ENCODE data around the gene AP2A2. TPM values are rescaled to one million over a fixed set of nuclear protein-coding genes. Genes with fewer than 3 reads are reported as not detected.
A peak's percentile ranks its signal among the peaks of the same experiment; 100 is the strongest.
"Not testable (repeated sequence)": the region's sequence is repeated elsewhere in the genome, so short reads cannot be mapped to it uniquely, and the experiment has no call there.

AP2A2 gene
- total and polyA plus RNA-seq, 5 donors from 2014 or later, result 6.2 to 85.9 (median 7.5) TPM

DNA sequence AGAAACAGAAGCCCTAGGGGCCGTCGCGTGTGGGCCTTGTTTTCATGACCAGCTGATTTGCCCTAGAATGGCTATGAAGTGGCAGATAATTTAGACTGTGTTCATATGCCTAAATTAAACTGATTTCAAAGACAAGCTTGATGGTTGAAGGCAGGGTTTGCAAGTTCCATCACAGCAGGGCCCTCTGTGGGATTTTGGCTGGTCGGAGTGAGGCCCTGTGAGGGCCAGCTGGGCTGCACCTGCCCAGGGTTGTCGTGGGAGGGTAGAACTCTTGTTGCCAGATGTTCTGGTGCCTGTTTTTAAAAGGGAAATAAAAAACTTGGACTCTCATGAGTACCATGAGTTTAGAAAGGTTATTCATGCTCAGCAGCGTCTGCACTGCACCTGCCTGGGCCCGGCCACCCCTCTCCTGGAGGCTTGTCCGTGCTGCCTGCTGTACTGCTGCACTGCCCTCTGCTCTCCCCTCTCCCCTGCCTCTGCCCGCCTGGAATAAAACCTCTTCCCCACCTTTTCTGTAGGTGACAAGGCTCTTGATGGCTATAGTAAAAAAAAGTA lies 44.1 kb downstream of the AP2A2 start:
- Mint-ChIP-seq H3K4me1 (peaks cover 5 to 37% (median 14%) of the 10 kb centered on the region in 4 donors), H3K36me3 (peaks cover 19% of the 10 kb centered on the region), H3K27ac (peak overlapping the region; percentile 20 to 47 (median 43)), H3K27me3 (no peaks in the 10 kb centered on the region), H3K9me3 (no peaks in the 10 kb centered on the region), H3K4me3 (peak overlapping the region in 1 of 4 donors; percentile 2)
- H3K4me3 ChIP-seq (ENCODE audit: low read depth, low read length), result no peak overlapping the region
- no peaks in the 10 kb centered on the region for H3K9me3 ChIP-seq (ENCODE audit: control insufficient read depth in 2 of 2, low read length in 2 of 2)
- DNase-seq (no peak), ATAC-seq (ENCODE audit: low read depth in 2 of 2) (no peak)
- H3K36me3 ChIP-seq (ENCODE audit: control insufficient read depth, insufficient read depth, low read length), result peaks cover 26% of the 10 kb centered on the region
- no peaks in the 10 kb centered on the region for H3K27me3 ChIP-seq (ENCODE audit: control insufficient read depth, insufficient read depth, low read length)
- peaks cover 17% of the 10 kb centered on the region for H3K4me1 ChIP-seq (ENCODE audit: control insufficient read depth, insufficient read depth, low read length, poor library complexity, severe bottlenecking)
- no peak overlapping the region for H3K27ac ChIP-seq (ENCODE audit: insufficient read depth, low read length, poor library complexity, severe bottlenecking)

DNA sequence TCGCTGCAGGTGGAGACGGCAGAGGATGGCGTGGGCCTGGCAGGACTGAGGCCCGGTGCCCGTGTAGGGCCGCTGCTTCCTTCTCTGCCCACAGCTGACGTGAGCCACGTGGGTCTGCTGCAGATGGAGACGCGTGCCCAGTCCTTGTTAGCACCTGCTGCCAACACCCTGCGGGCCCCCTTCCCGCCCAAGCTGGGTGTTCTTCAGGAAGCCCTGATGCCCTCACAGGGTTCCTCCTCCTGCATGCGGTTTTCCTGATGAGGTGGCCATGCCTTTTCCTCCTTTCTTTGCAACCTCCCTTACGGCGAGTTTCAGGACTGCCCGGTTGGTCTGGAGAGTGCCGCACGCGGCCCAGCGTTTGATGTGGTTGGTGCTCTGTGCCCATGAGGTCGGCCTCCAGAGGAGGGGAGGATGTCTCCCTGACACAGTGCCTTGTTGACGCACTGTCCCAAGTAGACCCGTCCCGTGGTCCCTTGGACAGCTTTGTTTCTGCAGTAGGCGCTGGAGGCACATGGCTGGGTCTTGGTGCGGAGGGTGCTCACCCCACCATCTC lies 44.7 kb downstream of the AP2A2 start:
- peak overlapping the region; percentile 41 to 47 (median 43) for H3K27ac Mint-ChIP-seq
- no peaks in the 10 kb centered on the region for H3K27me3 Mint-ChIP-seq
- Histone ChIP-seq H3K9me3 (ENCODE audit: control insufficient read depth in 2 of 2, low read length in 2 of 2) (no peaks in the 10 kb centered on the region), H3K4me3 (ENCODE audit: low read depth, low read length) (no peak overlapping the region), H3K4me1 (ENCODE audit: control insufficient read depth, insufficient read depth, low read length, poor library complexity, severe bottlenecking) (peaks cover 17% of the 10 kb centered on the region), H3K27ac (ENCODE audit: insufficient read depth, low read length, poor library complexity, severe bottlenecking) (no peak overlapping the region), H3K36me3 (ENCODE audit: control insufficient read depth, insufficient read depth, low read length) (peaks cover 28% of the 10 kb centered on the region), H3K27me3 (ENCODE audit: control insufficient read depth, insufficient read depth, low read length) (no peaks in the 10 kb centered on the region)
- DNase-seq (peak in 1 of 3 donors; percentile 64), ATAC-seq (ENCODE audit: low read depth in 2 of 2) (peak in 1 of 2 donors; percentile 64)
- peaks cover 19% of the 10 kb centered on the region for H3K36me3 Mint-ChIP-seq
- peaks cover 5 to 35% (median 12%) of the 10 kb centered on the region in 4 donors for H3K4me1 Mint-ChIP-seq
- H3K9me3 Mint-ChIP-seq, result no peaks in the 10 kb centered on the region
- H3K4me3 Mint-ChIP-seq, result peak overlapping the region in 2 of 4 donors; percentile 1 to 6

DNA sequence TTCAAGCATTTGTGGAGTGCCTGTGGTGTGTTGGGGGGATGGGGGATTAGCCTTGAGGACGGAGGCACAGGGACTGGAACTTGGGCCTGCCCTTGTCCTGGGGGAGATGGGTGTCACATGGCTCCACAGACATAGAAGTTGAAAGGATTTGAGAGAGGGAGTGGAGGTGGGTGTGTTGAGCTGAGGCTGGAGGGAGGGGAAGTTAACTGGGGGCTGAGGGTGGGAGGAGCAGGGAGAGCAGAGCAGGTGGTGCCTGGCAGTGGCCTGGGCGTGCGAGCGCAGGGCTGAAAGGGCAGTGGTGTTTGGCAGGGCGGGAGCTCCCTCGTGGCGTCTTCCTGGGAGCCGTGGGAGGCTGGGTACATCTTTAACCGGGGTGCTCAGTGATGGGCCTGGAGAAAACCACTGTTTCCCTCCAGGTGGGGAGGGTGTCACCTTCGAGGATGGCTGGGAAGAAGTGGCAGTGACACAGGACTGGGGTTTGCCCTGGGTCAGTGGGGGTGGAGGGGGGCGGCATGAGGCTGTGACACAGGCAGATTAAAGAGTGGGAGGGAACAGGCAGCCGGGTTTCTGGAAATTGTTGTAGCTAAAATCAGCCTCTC lies 45.5 kb downstream of the AP2A2 start:
- Mint-ChIP-seq H3K36me3 (peaks cover 17% of the 10 kb centered on the region), H3K9me3 (no peaks in the 10 kb centered on the region), H3K4me3 (no peak overlapping the region), H3K27ac (peak overlapping the region in 2 of 3 donors; percentile 1 to 47), H3K4me1 (peaks cover 5 to 31% (median 11%) of the 10 kb centered on the region in 4 donors), H3K27me3 (no peaks in the 10 kb centered on the region)
- Histone ChIP-seq H3K36me3 (ENCODE audit: control insufficient read depth, insufficient read depth, low read length) (peaks cover 28% of the 10 kb centered on the region), H3K9me3 (ENCODE audit: control insufficient read depth in 2 of 2, low read length in 2 of 2) (no peaks in the 10 kb centered on the region), H3K4me1 (ENCODE audit: control insufficient read depth, insufficient read depth, low read length, poor library complexity, severe bottlenecking) (peaks cover 20% of the 10 kb centered on the region), H3K27me3 (ENCODE audit: control insufficient read depth, insufficient read depth, low read length) (no peaks in the 10 kb centered on the region), H3K4me3 (ENCODE audit: low read depth, low read length) (no peak overlapping the region), H3K27ac (ENCODE audit: insufficient read depth, low read length, poor library complexity, severe bottlenecking) (no peak overlapping the region)
- ATAC-seq (ENCODE audit: low read depth in 2 of 2) (no peak), DNase-seq (no peak)

- Mint-ChIP-seq H3K36me3 (peaks cover 17% of the 10 kb centered on the region), H3K4me1 (peaks cover 5 to 27% (median 10%) of the 10 kb centered on the region in 4 donors), H3K4me3 (no peak overlapping the region), H3K9me3 (no peaks in the 10 kb centered on the region), H3K27me3 (no peaks in the 10 kb centered on the region), H3K27ac (no peak overlapping the region)
- Histone ChIP-seq H3K27me3 (ENCODE audit: control insufficient read depth, insufficient read depth, low read length) (no peaks in the 10 kb centered on the region), H3K4me1 (ENCODE audit: control insufficient read depth, insufficient read depth, low read length, poor library complexity, severe bottlenecking) (peaks cover 20% of the 10 kb centered on the region), H3K4me3 (ENCODE audit: low read depth, low read length) (no peak overlapping the region), H3K9me3 (ENCODE audit: control insufficient read depth in 2 of 2, low read length in 2 of 2) (no peaks in the 10 kb centered on the region), H3K27ac (ENCODE audit: insufficient read depth, low read length, poor library complexity, severe bottlenecking) (no peak overlapping the region), H3K36me3 (ENCODE audit: control insufficient read depth, insufficient read depth, low read length) (peaks cover 28% of the 10 kb centered on the region)
- DNase-seq (no peak), ATAC-seq (ENCODE audit: low read depth in 2 of 2) (no peak)
These were observed 46.2 kb downstream of the AP2A2 start for GRCh38 chr11:971731-972365.

- Histone ChIP-seq H3K27ac (ENCODE audit: insufficient read depth, low read length, poor library complexity, severe bottlenecking) (no peak overlapping the region), H3K9me3 (ENCODE audit: control insufficient read depth in 2 of 2, low read length in 2 of 2) (no peaks in the 10 kb centered on the region), H3K4me3 (ENCODE audit: low read depth, low read length) (no peak overlapping the region), H3K4me1 (ENCODE audit: control insufficient read depth, insufficient read depth, low read length, poor library complexity, severe bottlenecking) (peaks cover 20% of the 10 kb centered on the region), H3K27me3 (ENCODE audit: control insufficient read depth, insufficient read depth, low read length) (no peaks in the 10 kb centered on the region), H3K36me3 (ENCODE audit: control insufficient read depth, insufficient read depth, low read length) (peaks cover 37% of the 10 kb centered on the region)
- ATAC-seq (ENCODE audit: low read depth in 2 of 2) (no peak), DNase-seq (no peak)
- Mint-ChIP-seq H3K9me3 (peaks cover 0 to under 1% (median 0%) of the 10 kb centered on the region in 7 donors), H3K4me1 (peaks cover 5 to 27% (median 9%) of the 10 kb centered on the region in 4 donors), H3K27me3 (no peaks in the 10 kb centered on the region), H3K27ac (no peak overlapping the region), H3K4me3 (no peak overlapping the region), H3K36me3 (peaks cover 17% of the 10 kb centered on the region)
These were observed 47.0 kb downstream of the AP2A2 start for GRCh38 chr11:972523-973211.

DNA sequence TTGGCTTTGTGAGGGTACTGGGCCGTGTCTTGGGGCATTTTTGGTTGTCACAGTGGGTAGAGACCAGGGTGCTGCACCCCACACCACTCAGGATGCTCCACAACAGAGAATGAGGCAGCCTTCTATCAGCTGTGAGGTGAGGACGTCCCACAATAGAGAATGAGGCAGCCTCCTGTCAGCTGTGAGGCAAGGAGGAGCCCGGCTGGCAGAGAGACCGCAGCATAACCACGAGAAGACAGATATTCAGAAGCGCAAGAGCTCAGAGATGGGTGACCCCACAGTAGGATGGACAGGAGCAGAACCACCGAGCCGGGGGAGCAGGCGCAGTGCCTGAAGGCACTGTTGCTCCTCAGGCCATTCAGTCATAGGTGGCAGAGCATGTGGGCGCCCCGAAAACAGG lies 47.6 kb downstream of the AP2A2 start:
- no peak for ATAC-seq (ENCODE audit: low read depth in 2 of 2)
- Histone ChIP-seq H3K36me3 (ENCODE audit: control insufficient read depth, insufficient read depth, low read length) (peaks cover 42% of the 10 kb centered on the region), H3K9me3 (ENCODE audit: control insufficient read depth in 2 of 2, low read length in 2 of 2) (no peaks in the 10 kb centered on the region), H3K4me1 (ENCODE audit: control insufficient read depth, insufficient read depth, low read length, poor library complexity, severe bottlenecking) (peaks cover 20% of the 10 kb centered on the region), H3K27me3 (ENCODE audit: control insufficient read depth, insufficient read depth, low read length) (no peaks in the 10 kb centered on the region), H3K27ac (ENCODE audit: insufficient read depth, low read length, poor library complexity, severe bottlenecking) (no peak overlapping the region), H3K4me3 (ENCODE audit: low read depth, low read length) (no peak overlapping the region)
- no peak for DNase-seq
- H3K36me3 Mint-ChIP-seq, result peaks cover 17% of the 10 kb centered on the region
- no peak overlapping the region for H3K27ac Mint-ChIP-seq
- no peak overlapping the region for H3K4me3 Mint-ChIP-seq
- H3K4me1 Mint-ChIP-seq, result peaks cover 5 to 27% (median 9%) of the 10 kb centered on the region in 4 donors
- H3K9me3 Mint-ChIP-seq, result peaks cover 0 to 2% (median 0%) of the 10 kb centered on the region in 7 donors
- no peaks in the 10 kb centered on the region for H3K27me3 Mint-ChIP-seq

GRCh38 chr11:975376-975775 lies 49.7 kb downstream of the AP2A2 start:
- H3K9me3 ChIP-seq (ENCODE audit: control insufficient read depth in 2 of 2, low read length in 2 of 2); H3K27ac ChIP-seq (ENCODE audit: insufficient read depth, low read length, poor library complexity, severe bottlenecking); H3K9me3 Mint-ChIP-seq; H3K4me3 Mint-ChIP-seq; H3K27me3 Mint-ChIP-seq; DNase-seq; H3K27me3 ChIP-seq (ENCODE audit: control insufficient read depth, insufficient read depth, low read length); ATAC-seq (ENCODE audit: low read depth in 2 of 2); H3K4me3 ChIP-seq (ENCODE audit: low read depth, low read length); H3K4me1 ChIP-seq (ENCODE audit: control insufficient read depth, insufficient read depth, low read length, poor library complexity, severe bottlenecking); H3K27ac Mint-ChIP-seq: not testable (repeated sequence)
- Mint-ChIP-seq H3K36me3 (peaks cover 16% of the 10 kb centered on the region), H3K4me1 (peaks cover 0 to 12% (median 6%) of the 10 kb centered on the region in 4 donors)
- H3K36me3 ChIP-seq (ENCODE audit: control insufficient read depth, insufficient read depth, low read length), result peaks cover 47% of the 10 kb centered on the region
